Measurements from ENCODE around the gene ETHE1. TPM values are rescaled to one million over a fixed set of nuclear protein-coding genes. Genes with fewer than 3 reads are reported as not detected.

ETHE1 gene
- total RNA-seq, 1 donor from 2014 or later = 118 TPM

GRCh38 chr19:43501661-43502418 lies 25.2 kb downstream of the ETHE1 start:
- no peak for DNase-seq (ENCODE audit: low spot score in 2 of 2)
- intact Hi-C loops (cut with DNase I) = no loop called here

GRCh38 chr19:43499042-43499441 lies 28.0 kb downstream of the ETHE1 start:
- no peak for DNase-seq (ENCODE audit: low spot score in 2 of 2)
- Histone ChIP-seq H3K4me3 (no peak overlapping the region), H3K9me3 (no peaks in the 10 kb centered on the region), H3K36me3 (peaks cover 30 to 31% of the 10 kb centered on the region in 2 donors), H3K27ac (no peak overlapping the region), H3K4me1 (peaks cover 0 to 3% of the 10 kb centered on the region in 2 donors), H3K27me3 (no peaks in the 10 kb centered on the region)
- TF ChIP-seq CTCF (IDR thresholded peaks at IDR 0.05) = no peak
- intact Hi-C loops (cut with DNase I) = no loop called here

More at GRCh38 chr19:43501661-43502418, 25.2 kb downstream of the ETHE1 start:
- Histone ChIP-seq H3K9me3 (no peaks in the 10 kb centered on the region), H3K4me1 (peaks cover 3 to 8% of the 10 kb centered on the region in 2 donors), H3K27ac (no peak overlapping the region), H3K36me3 (peaks cover 12% of the 10 kb centered on the region in 2 donors), H3K4me3 (no peak overlapping the region), H3K27me3 (no peaks in the 10 kb centered on the region)
- no peak for TF ChIP-seq CTCF (IDR thresholded peaks at IDR 0.05)

DNA sequence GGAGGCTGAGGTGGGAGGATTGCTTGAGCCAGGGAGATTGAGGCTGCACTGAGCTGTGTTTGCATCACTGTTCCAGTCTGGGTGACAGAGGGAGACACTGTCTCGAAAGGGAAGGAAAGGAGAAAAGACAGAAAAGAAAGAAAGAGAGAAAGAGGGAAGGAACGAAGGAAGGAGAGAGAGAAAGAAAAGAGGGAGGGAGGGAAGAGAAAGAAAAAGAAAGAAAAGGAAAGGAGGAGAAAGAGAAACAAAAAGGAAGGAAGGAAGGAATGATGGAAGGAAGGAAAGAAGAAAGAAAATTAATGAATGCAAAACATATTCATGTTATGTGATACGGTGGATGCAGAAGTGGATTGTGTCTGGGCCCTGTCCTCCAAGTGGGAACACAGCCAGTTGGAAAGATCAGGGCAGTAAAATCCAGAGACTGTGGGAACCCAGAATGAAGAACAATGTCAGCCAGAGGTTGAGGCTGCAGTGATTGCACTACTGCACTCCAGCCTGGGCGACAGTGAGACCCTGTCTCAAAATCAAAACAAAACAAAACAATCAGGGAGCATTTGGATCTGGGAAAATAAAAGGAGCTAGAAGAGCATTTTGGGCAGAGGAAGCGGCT lies 28.7 kb downstream of the ETHE1 start:
- Histone ChIP-seq H3K4me1 (peaks cover 0 to 2% of the 10 kb centered on the region in 2 donors), H3K27me3 (no peaks in the 10 kb centered on the region), H3K9me3 (no peaks in the 10 kb centered on the region), H3K4me3 (no peak overlapping the region), H3K36me3 (peaks cover 30 to 31% of the 10 kb centered on the region in 2 donors), H3K27ac (no peak overlapping the region)
- no peak for TF ChIP-seq CTCF (IDR thresholded peaks at IDR 0.05)
- intact Hi-C loops (cut with DNase I) = no loop called here
- no peak for DNase-seq (ENCODE audit: low spot score in 2 of 2)

- Histone ChIP-seq H3K27me3 (no peaks in the 10 kb centered on the region), H3K4me1 (no peaks in the 10 kb centered on the region), H3K36me3 (peaks cover 30 to 31% of the 10 kb centered on the region in 2 donors), H3K4me3 (no peak overlapping the region), H3K9me3 (no peaks in the 10 kb centered on the region), H3K27ac (no peak overlapping the region)
- intact Hi-C loops (cut with DNase I) = no loop called here
- no peak for TF ChIP-seq CTCF (IDR thresholded peaks at IDR 0.05)
- DNase-seq (ENCODE audit: low spot score in 2 of 2) = no peak
Observed at GRCh38 chr19:43496960-43497359, 30.0 kb downstream of the ETHE1 start.

DNA sequence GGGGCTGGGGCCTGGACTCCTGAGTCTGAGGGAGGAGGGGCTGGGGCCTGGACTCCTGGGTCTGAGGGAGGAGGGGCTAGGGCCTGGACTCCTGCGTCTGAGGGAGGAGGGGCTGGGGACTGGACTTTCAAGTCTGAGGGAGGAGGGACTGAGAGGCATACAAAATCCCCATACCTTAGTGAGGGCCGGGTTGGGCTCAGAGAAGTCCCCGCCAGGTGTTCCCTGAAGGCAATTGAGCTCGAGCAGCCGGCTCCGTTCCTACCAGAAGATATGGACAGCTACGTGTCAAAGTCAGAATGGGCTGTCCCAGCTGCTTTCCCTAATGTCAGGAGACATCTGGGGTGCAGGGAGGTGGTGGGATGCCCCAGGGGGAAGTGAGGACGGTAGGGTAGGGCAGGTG lies 31.9 kb downstream of the ETHE1 start:
- no peak for DNase-seq (ENCODE audit: low spot score in 2 of 2)
- TF ChIP-seq CTCF (IDR thresholded peaks at IDR 0.05) = no peak
- intact Hi-C loops (cut with DNase I) = no loop called here
- no peaks in the 10 kb centered on the region for H3K27me3 ChIP-seq
- no peaks in the 10 kb centered on the region for H3K9me3 ChIP-seq
- no peak overlapping the region for H3K4me3 ChIP-seq
- H3K27ac ChIP-seq = no peak overlapping the region
- no peaks in the 10 kb centered on the region for H3K4me1 ChIP-seq
- H3K36me3 ChIP-seq = peaks cover 30 to 31% of the 10 kb centered on the region in 2 donors

All from ascending aorta (tissue), 2 donors.